HG03460 (cell line): ENCODE results near the gene TMEM120B.

Experiments used
- ATAC-seq: cut with Tn5 transposase; IDR thresholded peaks from one replicate; pipeline ENCODE4 v1.9.1; 2021; ENCODE audit not compliant: unreplicated experiment

Gene TMEM120B

DNA sequence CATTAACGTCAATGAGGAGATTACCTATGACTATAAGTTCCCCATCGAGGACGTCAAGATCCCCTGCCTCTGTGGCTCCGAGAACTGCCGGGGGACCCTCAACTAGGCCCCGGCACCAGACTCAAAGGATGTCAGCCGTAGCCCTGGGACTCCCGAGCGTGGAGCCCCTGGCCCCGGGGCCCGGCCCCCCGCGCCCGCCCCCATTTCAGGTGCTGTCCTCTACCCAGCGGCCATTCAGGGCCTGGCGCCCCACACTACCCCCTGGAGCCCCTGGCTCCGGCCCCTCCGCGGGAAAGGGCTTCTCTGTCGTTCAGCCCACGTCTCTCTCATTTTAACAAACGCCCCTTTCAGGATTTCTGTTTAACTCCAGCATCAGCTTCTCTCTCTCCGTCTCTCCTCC, 117.6 kb downstream of the TMEM120B start:
- no peak for ATAC-seq

GRCh38 chr12:121830588-121831265, 118.2 kb downstream of the TMEM120B start:
- no peak for ATAC-seq
